ENCODE data around the gene ZNF37A. TPM values are rescaled to one million over a fixed set of nuclear protein-coding genes. Genes with fewer than 3 reads are reported as not detected.

Gene ZNF37A
- total RNA-seq, 1 experiment from 2014 or later, result 18.5 TPM

DNA sequence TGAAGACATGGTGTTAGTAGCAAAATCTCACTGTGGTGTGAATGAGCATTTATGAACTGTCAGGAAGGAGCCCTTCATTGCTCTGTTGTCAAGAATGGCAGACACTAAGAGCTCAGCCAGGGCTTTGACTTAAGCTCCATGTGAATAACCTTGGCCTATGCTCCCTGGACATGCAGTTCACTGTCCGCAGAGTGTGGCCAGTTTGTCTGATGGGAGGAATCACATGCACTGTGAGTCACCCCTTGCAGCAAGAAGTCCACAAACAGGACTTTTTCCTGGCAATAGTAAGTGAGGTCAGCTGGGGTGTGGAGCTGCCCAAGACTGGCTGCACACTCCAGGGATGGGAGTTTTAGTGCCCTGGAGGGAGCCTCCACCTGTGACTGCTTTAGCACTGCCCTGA, 49.5 kb downstream of the ZNF37A start:
- no peaks in the 10 kb centered on the region for H3K4me1 ChIP-seq (ENCODE audit: control insufficient read depth in 1 of 2, insufficient read depth in 2 of 2, low read length in 2 of 2)
- no peak overlapping the region for H3K27ac ChIP-seq (ENCODE audit: low read depth, low read length)
- no TSS peak for BruUV-seq (replicated peaks)
- intact Hi-C loops (cut with micrococcal nuclease), result no loop called here
- H3K9ac ChIP-seq (ENCODE audit: low read length), result no peak overlapping the region
- ChIA-PET CTCF (no interaction called here), POLR2A (no interaction called here), RAD21 (ENCODE audit: low non-redundant PET in 1 of 2, low total read pairs in 2 of 2, uncharacterized antibody in 2 of 2, unreplicated experiment in 2 of 2) (no interaction called here)
- no peaks in the 10 kb centered on the region for H3K9me3 ChIP-seq (ENCODE audit: control insufficient read depth in 1 of 2, insufficient read depth in 1 of 2, low read depth in 1 of 2, low read length in 2 of 2)
- no peak for ATAC-seq
- TF ChIP-seq SP1 (IDR thresholded peaks at IDR 0.05; ENCODE audit: low read depth) (no peak), POLR2A (IDR thresholded peaks at IDR 0.05; ENCODE audit: borderline replicate concordance, extremely low read depth, insufficient read depth, insufficient read length) (no peak), CEBPB (IDR thresholded peaks at IDR 0.05; ENCODE audit: low read depth) (no peak)
- H2AFZ ChIP-seq (ENCODE audit: low read depth, low read length, poor library complexity, severe bottlenecking), result no peak overlapping the region
- no peaks in the 10 kb centered on the region for H3K27me3 ChIP-seq (ENCODE audit: insufficient read depth, low read length)
- DNase-seq (ENCODE audit: low read depth, low spot score), result no peak
- H3K79me2 ChIP-seq (ENCODE audit: insufficient read depth, low read length), result no peaks in the 10 kb centered on the region
- H3K36me3 ChIP-seq (ENCODE audit: control insufficient read depth in 1 of 2, insufficient read depth in 2 of 2, low read length in 2 of 2), result no peaks in the 10 kb centered on the region
- no peaks in the 10 kb centered on the region for H4K20me1 ChIP-seq (ENCODE audit: insufficient read depth)
- no peaks in the 10 kb centered on the region for H3K9me2 ChIP-seq (ENCODE audit: insufficient read depth)
- H3K4me3 ChIP-seq (replicated peaks in 1 of 2; ENCODE audit: low read depth in 1 of 2, low read length in 2 of 2), result no peak overlapping the region
- no peak overlapping the region for H3K4me2 ChIP-seq (ENCODE audit: low read length)

DNA sequence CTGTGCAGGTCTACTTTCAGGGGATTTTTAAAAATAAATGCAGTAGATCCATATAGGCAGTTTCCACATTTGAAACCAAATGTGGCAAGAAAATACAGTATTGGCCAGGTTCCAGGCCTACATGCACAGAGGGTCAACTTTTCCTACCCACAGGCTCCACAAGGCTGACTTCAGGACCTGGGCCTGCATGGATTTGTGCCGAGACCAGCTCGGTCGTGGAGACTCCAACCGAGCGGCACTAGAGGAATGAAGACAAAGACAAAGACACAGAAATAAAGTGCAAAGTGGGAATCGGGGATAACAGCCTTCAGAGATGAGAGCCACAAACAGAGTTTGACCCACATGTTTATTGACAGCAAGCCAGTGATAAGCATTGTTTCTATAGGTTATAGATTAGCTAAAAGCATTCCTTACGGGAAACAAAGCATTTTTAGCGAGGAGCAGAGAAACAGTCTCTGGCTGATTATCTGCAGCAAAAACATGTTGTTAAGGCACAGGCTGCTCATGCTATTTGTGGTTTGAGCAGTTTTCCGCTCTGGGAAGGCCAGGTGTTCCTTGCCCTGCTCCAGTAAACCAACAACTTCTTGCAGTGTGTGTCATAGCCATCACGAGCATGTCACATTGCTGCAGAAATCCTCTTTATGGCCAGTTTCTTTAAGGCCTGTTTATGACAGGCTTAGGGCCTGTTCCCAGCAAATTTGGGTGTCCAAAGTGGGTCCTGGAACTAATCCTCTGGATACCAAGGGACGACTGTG, 52.6 kb downstream of the ZNF37A start:
- ChIA-PET CTCF (no interaction called here), RAD21 (ENCODE audit: low non-redundant PET in 1 of 2, low total read pairs in 2 of 2, uncharacterized antibody in 2 of 2, unreplicated experiment in 2 of 2) (no interaction called here), POLR2A (no interaction called here)
- ATAC-seq (no peak), DNase-seq (ENCODE audit: low read depth, low spot score) (no peak)
- Histone ChIP-seq H3K36me3 (ENCODE audit: control insufficient read depth in 1 of 2, insufficient read depth in 2 of 2, low read length in 2 of 2) (no peaks in the 10 kb centered on the region), H3K4me1 (ENCODE audit: control insufficient read depth in 1 of 2, insufficient read depth in 2 of 2, low read length in 2 of 2) (no peaks in the 10 kb centered on the region), H3K9ac (ENCODE audit: low read length) (no peak overlapping the region), H2AFZ (ENCODE audit: low read depth, low read length, poor library complexity, severe bottlenecking) (no peak overlapping the region), H3K79me2 (ENCODE audit: insufficient read depth, low read length) (no peaks in the 10 kb centered on the region), H3K9me3 (ENCODE audit: control insufficient read depth in 1 of 2, insufficient read depth in 1 of 2, low read depth in 1 of 2, low read length in 2 of 2) (no peaks in the 10 kb centered on the region), H3K4me3 (replicated peaks in 1 of 2; ENCODE audit: low read depth in 1 of 2, low read length in 2 of 2) (no peak overlapping the region), H3K9me2 (ENCODE audit: insufficient read depth) (no peaks in the 10 kb centered on the region), H3K27ac (ENCODE audit: low read depth, low read length) (no peak overlapping the region), H3K4me2 (ENCODE audit: low read length) (no peak overlapping the region), H3K27me3 (ENCODE audit: insufficient read depth, low read length) (no peaks in the 10 kb centered on the region), H4K20me1 (ENCODE audit: insufficient read depth) (no peaks in the 10 kb centered on the region)
- intact Hi-C loops (cut with micrococcal nuclease), result no loop called here
- BruUV-seq (replicated peaks), result no TSS peak
- TF ChIP-seq POLR2A (IDR thresholded peaks at IDR 0.05; ENCODE audit: borderline replicate concordance, extremely low read depth, insufficient read depth, insufficient read length), result no peak
- no peak for TF ChIP-seq RAD21 (IDR thresholded peaks at IDR 0.05; ENCODE audit: low read depth)
- TF ChIP-seq EGR1 (IDR thresholded peaks at IDR 0.05; ENCODE audit: low read depth), result no peak
- TF ChIP-seq SRF (IDR thresholded peaks at IDR 0.05; ENCODE audit: low read depth), result no peak
- no peak for TF ChIP-seq ELF1 (IDR thresholded peaks at IDR 0.05; ENCODE audit: borderline replicate concordance, low read depth)
- TF ChIP-seq ZNF274 (IDR thresholded peaks at IDR 0.05; ENCODE audit: low read depth, low read length), result no peak
- TF ChIP-seq, protein P1, sequence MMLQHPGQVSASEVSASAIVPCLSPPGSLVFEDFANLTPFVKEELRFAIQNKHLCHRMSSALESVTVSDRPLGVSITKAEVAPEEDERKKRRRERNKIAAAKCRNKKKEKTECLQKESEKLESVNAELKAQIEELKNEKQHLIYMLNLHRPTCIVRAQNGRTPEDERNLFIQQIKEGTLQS (IDR thresholded peaks at IDR 0.05), result no peak
- TF ChIP-seq, protein P2, sequence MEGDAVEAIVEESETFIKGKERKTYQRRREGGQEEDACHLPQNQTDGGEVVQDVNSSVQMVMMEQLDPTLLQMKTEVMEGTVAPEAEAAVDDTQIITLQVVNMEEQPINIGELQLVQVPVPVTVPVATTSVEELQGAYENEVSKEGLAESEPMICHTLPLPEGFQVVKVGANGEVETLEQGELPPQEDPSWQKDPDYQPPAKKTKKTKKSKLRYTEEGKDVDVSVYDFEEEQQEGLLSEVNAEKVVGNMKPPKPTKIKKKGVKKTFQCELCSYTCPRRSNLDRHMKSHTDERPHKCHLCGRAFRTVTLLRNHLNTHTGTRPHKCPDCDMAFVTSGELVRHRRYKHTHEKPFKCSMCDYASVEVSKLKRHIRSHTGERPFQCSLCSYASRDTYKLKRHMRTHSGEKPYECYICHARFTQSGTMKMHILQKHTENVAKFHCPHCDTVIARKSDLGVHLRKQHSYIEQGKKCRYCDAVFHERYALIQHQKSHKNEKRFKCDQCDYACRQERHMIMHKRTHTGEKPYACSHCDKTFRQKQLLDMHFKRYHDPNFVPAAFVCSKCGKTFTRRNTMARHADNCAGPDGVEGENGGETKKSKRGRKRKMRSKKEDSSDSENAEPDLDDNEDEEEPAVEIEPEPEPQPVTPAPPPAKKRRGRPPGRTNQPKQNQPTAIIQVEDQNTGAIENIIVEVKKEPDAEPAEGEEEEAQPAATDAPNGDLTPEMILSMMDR (IDR thresholded peaks at IDR 0.05 in 2 of 3, conservative IDR thresholded peaks at IDR 0.05 in 1 of 3; ENCODE audit: borderline replicate concordance in 1 of 3, insufficient read depth in 1 of 3, low read depth in 2 of 3, low read length in 2 of 3), result no peak
- TF ChIP-seq EZH2phosphoT487 (IDR thresholded peaks at IDR 0.05; ENCODE audit: borderline replicate concordance), result no peak
- TF ChIP-seq ZFX (IDR thresholded peaks at IDR 0.05), result no peak
- no peak for TF ChIP-seq CBX3 (IDR thresholded peaks at IDR 0.05; ENCODE audit: low read depth)
- no peak for TF ChIP-seq POLR2AphosphoS5 (IDR thresholded peaks at IDR 0.05; ENCODE audit: low read depth, low read length)
- TF ChIP-seq TCF7L2 (IDR thresholded peaks at IDR 0.05; ENCODE audit: borderline replicate concordance, extremely low read depth, insufficient read depth, insufficient read length), result no peak
- no peak for TF ChIP-seq SP1 (IDR thresholded peaks at IDR 0.05; ENCODE audit: low read depth)
- TF ChIP-seq CEBPB (IDR thresholded peaks at IDR 0.05; ENCODE audit: low read depth), result no peak
